Measurements from ENCODE around the gene RECQL. TPM values are rescaled to one million over a fixed set of nuclear protein-coding genes. Genes with fewer than 3 reads are reported as not detected.
A peak's percentile ranks its signal among the peaks of the same experiment; 100 is the strongest.

The RECQL gene
- total RNA-seq, 1 donor: 95.9 TPM

DNA sequence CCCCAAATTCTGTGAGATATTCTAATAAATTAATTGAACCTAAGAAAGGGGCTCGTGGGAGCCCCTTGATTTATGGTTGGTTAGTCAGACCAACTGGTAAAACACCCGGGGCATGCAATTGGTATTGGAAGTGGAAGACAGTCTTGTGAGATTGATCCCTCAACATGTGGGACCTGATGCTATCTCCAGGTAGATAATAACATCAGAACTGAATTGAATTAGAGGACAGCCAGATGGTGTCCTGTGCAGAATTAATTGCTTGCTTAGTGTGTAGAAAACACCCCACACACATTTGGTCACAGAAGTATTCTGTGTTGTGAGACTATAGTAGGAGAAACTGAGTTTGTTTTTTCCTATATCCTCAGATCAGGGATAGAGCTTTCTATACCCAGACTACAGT is 42.0 kb downstream of the RECQL start:
- no peak for DNase-seq (ENCODE audit: low read depth)
- TF ChIP-seq, protein P1, sequence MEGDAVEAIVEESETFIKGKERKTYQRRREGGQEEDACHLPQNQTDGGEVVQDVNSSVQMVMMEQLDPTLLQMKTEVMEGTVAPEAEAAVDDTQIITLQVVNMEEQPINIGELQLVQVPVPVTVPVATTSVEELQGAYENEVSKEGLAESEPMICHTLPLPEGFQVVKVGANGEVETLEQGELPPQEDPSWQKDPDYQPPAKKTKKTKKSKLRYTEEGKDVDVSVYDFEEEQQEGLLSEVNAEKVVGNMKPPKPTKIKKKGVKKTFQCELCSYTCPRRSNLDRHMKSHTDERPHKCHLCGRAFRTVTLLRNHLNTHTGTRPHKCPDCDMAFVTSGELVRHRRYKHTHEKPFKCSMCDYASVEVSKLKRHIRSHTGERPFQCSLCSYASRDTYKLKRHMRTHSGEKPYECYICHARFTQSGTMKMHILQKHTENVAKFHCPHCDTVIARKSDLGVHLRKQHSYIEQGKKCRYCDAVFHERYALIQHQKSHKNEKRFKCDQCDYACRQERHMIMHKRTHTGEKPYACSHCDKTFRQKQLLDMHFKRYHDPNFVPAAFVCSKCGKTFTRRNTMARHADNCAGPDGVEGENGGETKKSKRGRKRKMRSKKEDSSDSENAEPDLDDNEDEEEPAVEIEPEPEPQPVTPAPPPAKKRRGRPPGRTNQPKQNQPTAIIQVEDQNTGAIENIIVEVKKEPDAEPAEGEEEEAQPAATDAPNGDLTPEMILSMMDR (IDR thresholded peaks at IDR 0.05; ENCODE audit: insufficient read depth, low read depth, low read length): no peak
- no peak overlapping the region for H3K4me3 ChIP-seq (ENCODE audit: low read depth, low read length)

DNA sequence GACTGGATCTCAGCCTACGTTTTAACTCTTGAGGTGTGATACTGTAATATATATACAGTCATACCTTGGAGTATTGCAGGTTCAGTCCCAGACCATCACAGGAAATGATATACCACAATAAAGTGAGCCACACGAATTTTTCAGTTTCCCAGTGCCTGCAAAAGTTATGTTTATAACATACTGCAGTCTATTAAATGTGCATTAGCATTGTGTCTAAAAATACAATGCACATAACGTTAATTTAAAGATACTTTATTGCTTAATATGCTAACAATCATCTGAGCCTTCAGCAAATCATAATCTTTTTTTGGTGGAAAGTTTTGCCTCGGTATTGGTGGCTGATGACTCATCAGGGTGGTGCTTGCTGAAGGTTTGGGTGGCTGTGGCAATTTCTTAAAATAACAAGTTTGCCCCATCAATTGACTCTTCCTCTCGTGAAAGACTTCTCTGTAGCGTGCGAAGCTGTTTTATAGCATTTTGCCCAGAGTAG is 45.1 kb downstream of the RECQL start:
- no peak for DNase-seq (ENCODE audit: low read depth)
- TF ChIP-seq, protein P1 (IDR thresholded peaks at IDR 0.05; ENCODE audit: insufficient read depth, low read depth, low read length): no peak
- no peak overlapping the region for H3K4me3 ChIP-seq (ENCODE audit: low read depth, low read length)

DNA sequence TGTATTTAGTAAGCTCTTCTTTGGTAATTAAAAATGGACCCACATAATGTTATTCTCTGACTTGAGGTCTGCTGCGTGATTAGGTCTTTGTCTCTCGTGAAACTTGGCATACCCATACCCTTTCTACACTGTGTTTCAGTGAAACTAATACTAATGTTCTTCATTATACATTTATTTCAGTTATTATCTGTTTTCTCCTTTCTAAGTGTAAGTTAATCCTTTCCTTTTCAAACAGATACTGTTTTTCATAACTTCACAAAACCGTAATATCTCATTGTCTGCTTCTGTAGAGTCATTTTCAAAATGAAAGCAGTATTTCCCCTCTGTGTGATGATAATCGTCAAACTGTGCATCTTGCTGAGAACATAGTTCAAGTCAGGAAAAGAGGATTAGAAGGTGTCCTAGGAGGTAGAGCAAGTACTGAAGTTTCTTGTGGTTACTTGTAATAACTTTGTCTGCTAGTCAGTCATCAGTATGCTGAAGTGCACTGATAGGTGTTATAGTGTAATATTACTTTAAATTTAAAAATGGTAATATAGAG is 48.1 kb downstream of the RECQL start:
- no peak for DNase-seq (ENCODE audit: low read depth)
- no peak overlapping the region for H3K4me3 ChIP-seq (ENCODE audit: low read depth, low read length)
- TF ChIP-seq, protein P1 (IDR thresholded peaks at IDR 0.05; ENCODE audit: insufficient read depth, low read depth, low read length): no peak

DNA sequence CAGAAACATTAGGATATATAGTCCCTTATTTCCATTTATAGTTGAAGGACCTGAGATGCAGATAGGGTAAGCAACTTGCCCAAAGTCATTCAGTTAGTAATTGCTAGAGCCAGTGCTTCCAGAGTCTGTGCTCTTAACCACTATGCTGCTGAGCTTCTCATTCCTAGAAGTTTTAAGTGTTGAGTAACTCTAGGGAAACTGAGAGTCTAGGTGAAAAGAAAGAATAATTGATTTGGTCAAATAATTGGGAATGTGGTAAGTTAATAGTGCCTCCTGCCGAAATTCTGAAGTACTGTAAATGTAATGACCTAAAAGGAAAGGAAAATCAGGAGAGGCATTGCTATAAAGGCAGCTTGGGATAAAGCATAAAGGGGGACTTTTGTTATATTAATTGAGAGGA is 49.9 kb downstream of the RECQL start:
- H3K4me3 ChIP-seq (ENCODE audit: low read depth, low read length): no peak overlapping the region
- peak; percentile 14 for DNase-seq (ENCODE audit: low read depth)
- TF ChIP-seq, protein P1 (IDR thresholded peaks at IDR 0.05; ENCODE audit: insufficient read depth, low read depth, low read length): peak; percentile 25

DNA sequence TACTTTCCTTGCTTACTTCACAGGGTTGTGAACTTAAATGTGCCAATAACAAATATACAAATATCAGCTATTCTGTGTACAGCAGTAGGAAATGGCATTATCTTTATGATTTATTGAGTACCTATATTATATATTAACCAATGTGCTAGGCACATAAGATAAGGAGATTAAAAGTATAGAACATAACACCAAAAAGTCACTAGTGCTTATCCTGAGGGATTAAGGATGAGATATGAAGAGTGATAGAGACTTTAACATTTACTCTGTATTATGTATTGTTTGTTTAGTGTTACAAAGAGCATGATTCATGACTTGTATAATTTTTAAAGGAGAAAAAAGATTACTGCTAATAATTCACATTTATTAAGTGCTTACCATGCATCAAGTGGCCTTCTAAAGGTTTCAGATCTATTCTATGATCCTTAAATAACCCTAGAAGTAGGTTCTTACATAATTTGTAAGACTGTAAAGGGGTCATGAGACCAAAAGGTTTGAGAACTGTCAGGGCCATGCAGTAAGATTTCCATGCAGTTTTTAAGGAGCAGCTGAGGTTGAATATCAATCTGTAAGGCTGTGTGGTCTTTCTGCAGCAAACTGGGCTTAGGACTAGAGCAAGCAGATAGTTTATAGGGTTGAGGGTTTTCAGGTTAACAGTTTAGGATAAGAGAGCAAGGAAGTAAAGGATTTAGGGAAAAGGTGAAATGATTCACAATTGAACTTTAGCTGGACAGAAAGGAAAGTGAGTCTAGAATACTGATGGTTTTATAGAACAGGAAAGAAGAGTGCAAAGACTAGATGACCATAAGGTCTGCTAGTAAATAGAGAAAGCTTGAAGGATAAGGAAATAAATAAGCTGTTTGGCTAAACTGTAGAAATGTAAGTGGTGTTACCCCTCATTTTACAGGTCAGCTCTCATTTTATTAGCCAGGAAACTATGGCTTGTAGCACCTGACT is 57.0 kb downstream of the RECQL start:
- TF ChIP-seq, protein P1 (IDR thresholded peaks at IDR 0.05; ENCODE audit: insufficient read depth, low read depth, low read length): no peak
- DNase-seq (ENCODE audit: low read depth): no peak
- no peak overlapping the region for H3K4me3 ChIP-seq (ENCODE audit: low read depth, low read length)

DNA sequence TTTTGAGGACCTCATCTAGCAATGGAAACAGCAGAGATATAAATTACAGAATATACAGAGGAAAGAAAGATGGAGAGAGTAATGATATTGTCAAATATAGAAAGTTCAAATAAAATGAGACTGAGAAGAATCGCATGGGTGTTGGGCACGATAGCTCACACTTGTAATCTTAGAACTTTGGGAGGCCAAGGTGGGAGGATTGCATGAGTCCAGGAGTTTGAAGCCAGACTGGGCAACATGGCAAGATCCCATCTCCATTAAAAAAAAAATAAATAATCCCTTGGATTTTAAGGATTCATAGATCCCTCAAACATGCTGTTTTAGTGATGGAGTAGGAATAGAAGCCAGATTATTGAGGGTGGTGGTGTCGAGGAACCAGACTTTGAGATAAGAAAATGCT is 62.1 kb downstream of the RECQL start:
- TF ChIP-seq, protein P1 (IDR thresholded peaks at IDR 0.05; ENCODE audit: insufficient read depth, low read depth, low read length): no peak
- H3K4me3 ChIP-seq (ENCODE audit: low read depth, low read length): no peak overlapping the region
- DNase-seq (ENCODE audit: low read depth): no peak

Measured in fibroblast of villous mesenchyme (primary cell).